Gastroesophageal sphincter (tissue), 4 donors: ENCODE results near the gene ERCC5. TPM values are rescaled to one million over a fixed set of nuclear protein-coding genes. Genes with fewer than 3 reads are reported as not detected.

Experiments used
- ATAC-seq: fragments of 150-250 bp; one replicate; pipeline ENCODE4 v1.9.1; 2016; ENCODE audit warnings: mild to moderate bottlenecking, moderate library complexity
- H3K27ac ChIP-seq, 4 donors: fragments of 200-600 bp; sonication (generic) in 3 of 4; 1 replicate in 3 of 4; 2 replicates in 1 of 4; pipeline ENCODE4 v1.5.1; 2016 to 2019
- H3K27me3 ChIP-seq: fragments of 200-600 bp; sonication (generic); one replicate; pipeline ENCODE4 v1.5.1; 2019
- H3K36me3 ChIP-seq, 2 donors: fragments of 200-600 bp; sonication (generic); one replicate each; pipeline ENCODE4 v1.5.1; 2019; ENCODE audit warnings: control low read depth in 1 of 2
- H3K4me1 ChIP-seq, 3 donors: fragments of 200-600 bp; sonication (generic); 1 replicate in 2 of 3; 2 replicates in 1 of 3; pipeline ENCODE4 v1.5.1; 2016 to 2019; ENCODE audit warnings: control low read depth in 2 of 3
- H3K4me3 ChIP-seq, 2 donors: fragments of 200-600 bp; sonication (generic); one replicate each; pipeline ENCODE4 v1.5.1; 2019; ENCODE audit warnings: mild to moderate bottlenecking in 1 of 2, moderate library complexity in 1 of 2
- H3K9me3 ChIP-seq, 3 donors: fragments of 200-600 bp; sonication (generic); one replicate each; pipeline ENCODE4 v1.5.1; 2017 to 2019; ENCODE audit warnings: control low read depth in 2 of 3
- EP300 ChIP-seq: sonication (generic); formaldehyde crosslinking; IDR thresholded peaks from one replicate; pipeline ENCODE4 v1.6.1; 2017; ENCODE audit warnings: antibody characterized with exemption, mild to moderate bottlenecking
- POLR2A ChIP-seq, 2 donors: fragments of 450-650 bp; IDR thresholded peaks; one replicate each; pipeline ENCODE4 v1.6.1; 2017; ENCODE audit warnings: antibody characterized with exemption in 2 of 2, mild to moderate bottlenecking in 2 of 2, moderate library complexity in 1 of 2
- POLR2AphosphoS5 ChIP-seq: sonication (generic); formaldehyde crosslinking; IDR thresholded peaks from one replicate; pipeline ENCODE4 v1.6.1; 2017; ENCODE audit warnings: antibody characterized with exemption
- WGBS, 2 donors: methylation state at CpG; one replicate each; pipeline ENCODE4 v1.1.5; 2018; ENCODE audit warnings: low coverage in 1 of 2; 5-methylcytosine and 5-hydroxymethylcytosine counted together
- total RNA-seq, 4 donors: library from RNA; depleted of rRNA; stranded (reverse); fragments of >200 nt; gene quantifications; one replicate each; pipeline ENCODE4 v1.1.0, GENCODE V29; 2016
- TF ChIP-seq, protein P1 (sequence below), 4 experiments: fragments of 200-600 bp in 2 of 4; fragments of 450-650 bp in 2 of 4; sonication (generic) in 1 of 4; IDR thresholded peaks; one replicate each; pipeline ENCODE4 v1.5.1; 2017 to 2019; ENCODE audit warnings: antibody characterized with exemption in 4 of 4, mild to moderate bottlenecking in 2 of 4, moderate library complexity in 2 of 4

Gene ERCC5
- total RNA-seq, 4 donors from 2014 or later, result 57.5 to 75.6 (median 65.2) TPM

DNA sequence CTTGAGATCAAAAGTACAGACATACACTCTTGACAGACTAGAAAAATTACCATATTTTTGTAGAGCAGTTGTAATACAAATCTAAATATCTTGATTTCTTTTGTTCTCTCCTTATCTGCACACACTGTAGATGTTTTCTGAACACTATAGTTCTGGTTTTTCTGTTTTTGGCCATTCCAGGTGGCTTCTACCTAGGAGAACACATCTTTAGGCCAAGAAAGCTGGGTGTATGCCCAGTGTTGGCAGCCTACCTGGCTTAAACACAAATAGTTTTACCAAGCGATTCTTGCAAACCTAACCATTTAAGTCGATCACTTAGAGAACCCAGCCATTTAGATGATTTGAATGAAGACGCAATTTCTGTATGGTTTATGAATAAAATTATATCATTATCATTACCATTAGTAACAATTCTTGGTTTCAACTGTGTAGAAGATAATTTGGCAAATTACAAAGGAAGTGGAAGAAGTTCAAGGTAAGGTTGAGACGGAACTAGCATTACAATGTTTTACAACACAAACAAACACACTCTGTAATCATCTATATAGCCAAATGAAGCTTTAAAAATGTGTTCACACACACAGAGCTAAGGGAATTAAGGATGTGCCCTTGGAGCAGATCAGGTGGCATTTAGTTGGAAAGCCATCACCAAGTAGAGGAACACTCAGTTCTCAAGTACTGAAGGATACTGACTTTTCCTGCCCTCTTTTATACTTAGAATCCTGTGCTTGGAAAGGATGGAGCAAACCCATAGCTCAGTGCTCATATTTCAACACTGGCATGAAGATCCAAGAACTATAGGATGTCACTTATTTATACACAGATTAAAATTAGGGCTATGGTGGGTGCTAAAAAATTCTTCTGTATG is 36.2 kb downstream of the ERCC5 start:
- 95 to 97% methylated on average over 3 to 4 of the region's 4 CpGs for WGBS, 2 donors
- no peak for ATAC-seq
- no peak for TF ChIP-seq POLR2A (IDR thresholded peaks at IDR 0.05)
- TF ChIP-seq POLR2AphosphoS5, result no peak
- TF ChIP-seq EP300, result no peak
- TF ChIP-seq, protein P1, sequence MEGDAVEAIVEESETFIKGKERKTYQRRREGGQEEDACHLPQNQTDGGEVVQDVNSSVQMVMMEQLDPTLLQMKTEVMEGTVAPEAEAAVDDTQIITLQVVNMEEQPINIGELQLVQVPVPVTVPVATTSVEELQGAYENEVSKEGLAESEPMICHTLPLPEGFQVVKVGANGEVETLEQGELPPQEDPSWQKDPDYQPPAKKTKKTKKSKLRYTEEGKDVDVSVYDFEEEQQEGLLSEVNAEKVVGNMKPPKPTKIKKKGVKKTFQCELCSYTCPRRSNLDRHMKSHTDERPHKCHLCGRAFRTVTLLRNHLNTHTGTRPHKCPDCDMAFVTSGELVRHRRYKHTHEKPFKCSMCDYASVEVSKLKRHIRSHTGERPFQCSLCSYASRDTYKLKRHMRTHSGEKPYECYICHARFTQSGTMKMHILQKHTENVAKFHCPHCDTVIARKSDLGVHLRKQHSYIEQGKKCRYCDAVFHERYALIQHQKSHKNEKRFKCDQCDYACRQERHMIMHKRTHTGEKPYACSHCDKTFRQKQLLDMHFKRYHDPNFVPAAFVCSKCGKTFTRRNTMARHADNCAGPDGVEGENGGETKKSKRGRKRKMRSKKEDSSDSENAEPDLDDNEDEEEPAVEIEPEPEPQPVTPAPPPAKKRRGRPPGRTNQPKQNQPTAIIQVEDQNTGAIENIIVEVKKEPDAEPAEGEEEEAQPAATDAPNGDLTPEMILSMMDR (IDR thresholded peaks at IDR 0.05), result no peak
- H3K27ac ChIP-seq, result no peak overlapping the region
- peaks cover 0 to 25% of the 10 kb centered on the region in 2 donors for H3K36me3 ChIP-seq
- H3K9me3 ChIP-seq, result no peaks in the 10 kb centered on the region
- H3K4me3 ChIP-seq, result no peak overlapping the region
- H3K27me3 ChIP-seq, result no peaks in the 10 kb centered on the region
- no peaks in the 10 kb centered on the region for H3K4me1 ChIP-seq

DNA sequence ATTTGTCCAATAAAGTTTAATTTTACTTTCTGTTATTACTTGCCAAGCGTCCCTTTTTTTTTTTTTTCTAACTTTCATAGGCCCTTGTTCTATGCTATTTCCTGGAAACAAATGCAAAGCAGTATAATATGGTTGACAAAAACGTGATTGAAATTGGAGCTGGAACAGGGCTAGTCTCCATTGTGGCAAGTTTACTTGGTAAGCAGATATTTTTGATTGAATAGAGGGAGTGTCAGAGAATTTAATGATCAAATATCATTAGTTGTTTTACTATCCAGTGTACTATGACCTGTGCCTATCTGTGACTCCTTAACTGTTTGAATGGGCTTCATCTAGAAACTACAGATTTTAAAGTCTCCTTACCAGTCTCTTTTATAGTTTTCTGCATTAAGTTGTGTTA is 46.7 kb downstream of the ERCC5 start:
- TF ChIP-seq POLR2AphosphoS5 (no peak), POLR2A (IDR thresholded peaks at IDR 0.05) (no peak), EP300 (no peak)
- TF ChIP-seq, protein P1 (IDR thresholded peaks at IDR 0.05), result no peak
- H3K4me3 ChIP-seq, result no peak overlapping the region
- no peaks in the 10 kb centered on the region for H3K27me3 ChIP-seq
- no peaks in the 10 kb centered on the region for H3K36me3 ChIP-seq
- H3K27ac ChIP-seq, result no peak overlapping the region
- H3K4me1 ChIP-seq, result no peaks in the 10 kb centered on the region
- no peak for ATAC-seq
- no peaks in the 10 kb centered on the region for H3K9me3 ChIP-seq
- 65 to 81% methylated on average over 2 of the region's 2 CpGs for WGBS, 2 donors

DNA sequence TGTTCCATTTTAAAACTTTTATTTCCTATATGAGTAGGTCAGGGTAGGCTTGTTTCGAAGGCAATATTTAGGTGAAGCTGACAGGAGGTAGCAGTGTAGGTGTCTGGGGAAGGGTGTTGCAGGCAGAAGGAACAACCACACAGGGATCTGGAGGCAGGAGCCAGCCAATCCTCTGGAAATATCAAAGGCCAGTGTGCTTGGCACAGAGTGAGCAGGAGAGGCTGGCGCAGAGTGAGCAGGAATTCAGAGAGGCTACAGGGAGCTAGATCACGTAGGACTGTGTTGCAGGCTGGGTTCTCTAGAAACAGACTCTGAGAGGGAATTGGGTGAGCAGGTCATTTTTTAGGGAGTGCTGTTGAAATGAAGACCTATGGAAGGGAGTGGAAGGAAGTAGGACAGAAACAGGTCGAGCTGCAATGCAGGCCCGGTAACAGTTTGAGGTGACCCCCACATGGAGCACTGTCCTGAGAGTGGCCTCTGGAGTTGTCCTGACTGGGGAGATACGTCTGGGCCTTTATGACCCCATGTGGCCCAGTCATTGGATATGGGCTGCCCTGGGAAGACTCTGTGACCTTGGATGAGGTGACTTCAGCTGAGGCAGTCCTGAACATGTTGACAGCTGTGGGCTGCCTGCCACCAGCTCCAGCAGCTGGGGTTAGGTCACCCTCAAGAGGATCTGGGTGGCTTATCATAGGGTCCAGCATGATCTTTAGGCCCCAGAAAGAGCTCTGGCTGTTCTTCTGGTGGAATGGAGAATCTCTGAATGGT is 51.7 kb downstream of the ERCC5 start:
- no peaks in the 10 kb centered on the region for H3K4me1 ChIP-seq
- TF ChIP-seq POLR2AphosphoS5 (no peak), POLR2A (IDR thresholded peaks at IDR 0.05) (no peak), EP300 (no peak)
- TF ChIP-seq, protein P1 (IDR thresholded peaks at IDR 0.05), result no peak
- no peak overlapping the region for H3K4me3 ChIP-seq
- H3K9me3 ChIP-seq, result no peaks in the 10 kb centered on the region
- 83 to 100% methylated on average over 1 to 6 of the region's 6 CpGs for WGBS, 2 donors
- ATAC-seq, result no peak
- H3K27ac ChIP-seq, result no peak overlapping the region
- H3K36me3 ChIP-seq, result no peaks in the 10 kb centered on the region
- no peaks in the 10 kb centered on the region for H3K27me3 ChIP-seq

DNA sequence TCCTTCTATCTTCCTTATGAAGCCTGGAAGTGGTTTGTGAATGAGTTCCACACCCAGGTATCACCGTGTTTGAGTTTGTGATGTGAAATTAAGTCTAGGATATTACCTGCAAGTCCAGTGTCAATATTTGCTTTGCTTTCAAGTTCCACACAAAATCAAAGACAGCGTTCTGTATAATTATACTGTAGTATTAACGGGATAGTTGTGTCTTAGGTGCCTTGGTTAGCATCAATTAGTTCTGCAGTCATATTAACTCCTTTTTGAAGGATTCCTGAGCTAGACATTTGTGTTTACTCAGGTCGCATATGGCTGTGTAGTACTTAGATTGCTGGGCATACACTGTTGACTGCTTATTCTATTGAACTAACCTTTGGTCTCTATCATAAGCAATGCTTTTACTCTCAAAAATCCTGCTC is 54.4 kb downstream of the ERCC5 start:
- 78 to 90% methylated on average over 4 of the region's 4 CpGs for WGBS, 2 donors
- Histone ChIP-seq H3K36me3 (no peaks in the 10 kb centered on the region), H3K9me3 (no peaks in the 10 kb centered on the region), H3K27me3 (no peaks in the 10 kb centered on the region), H3K4me3 (no peak overlapping the region), H3K27ac (no peak overlapping the region), H3K4me1 (no peaks in the 10 kb centered on the region)
- TF ChIP-seq POLR2AphosphoS5 (no peak), EP300 (no peak), POLR2A (IDR thresholded peaks at IDR 0.05) (no peak)
- TF ChIP-seq, protein P1 (IDR thresholded peaks at IDR 0.05), result no peak
- no peak for ATAC-seq
